KG1 (cell line): Measurements from ENCODE around the gene SLC10A2.
"Not testable (repeated sequence)": the region's sequence is repeated elsewhere in the genome, so short reads cannot be mapped to it uniquely, and the experiment has no call there.

Source experiments
- DNase-seq: peaks from one replicate; lab custom pipeline; 2025; lab: John Stamatoyannopoulos, UW

SLC10A2 gene

GRCh38 chr13:103066079-103066780, at the start of gene SLC10A2:
SLC10A2 (minus strand) TSS chr13:103066417; CDS start chr13:103066249, 168 bp downstream.
- DNase-seq, result no peak

- no peak for DNase-seq
Measured at GRCh38 chr13:103107580-103107979, 41.4 kb upstream of the SLC10A2 start.

- no peak for DNase-seq
Measured at GRCh38 chr13:103104340-103104739, 38.1 kb upstream of the SLC10A2 start.

GRCh38 chr13:103103456-103103855, 37.2 kb upstream of the SLC10A2 start:
- not testable (repeated sequence) for DNase-seq

- DNase-seq, result no peak
Measured at GRCh38 chr13:103102482-103102881, 36.3 kb upstream of the SLC10A2 start.

GRCh38 chr13:103101901-103102300, 35.7 kb upstream of the SLC10A2 start:
- DNase-seq, result no peak

- DNase-seq, result no peak
Measured at GRCh38 chr13:103101500-103101899, 35.3 kb upstream of the SLC10A2 start.

- DNase-seq, result no peak
Measured at GRCh38 chr13:103100830-103101229, 34.6 kb upstream of the SLC10A2 start.

- no peak for DNase-seq
Measured at GRCh38 chr13:103099722-103100293, 33.6 kb upstream of the SLC10A2 start.

GRCh38 chr13:103098535-103098934, 32.3 kb upstream of the SLC10A2 start:
- no peak for DNase-seq

GRCh38 chr13:103097366-103097928, 31.2 kb upstream of the SLC10A2 start:
- DNase-seq, result no peak

GRCh38 chr13:103093649-103094048, 27.4 kb upstream of the SLC10A2 start:
- DNase-seq, result not testable (repeated sequence)

GRCh38 chr13:103087275-103087674, 21.1 kb upstream of the SLC10A2 start:
- no peak for DNase-seq

- no peak for DNase-seq
Measured at GRCh38 chr13:103081435-103081834, 15.2 kb upstream of the SLC10A2 start.

- no peak for DNase-seq
Measured at GRCh38 chr13:103078158-103078557, 11.9 kb upstream of the SLC10A2 start.

- DNase-seq, result no peak
Measured at GRCh38 chr13:103068836-103069235, 2.6 kb upstream of the SLC10A2 start.

GRCh38 chr13:103067751-103068555, 1.7 kb upstream of the SLC10A2 start:
- DNase-seq, result no peak

GRCh38 chr13:103066781-103067345, 646 bp upstream of the SLC10A2 start:
- no peak for DNase-seq

- DNase-seq, result no peak
Measured at GRCh38 chr13:103063376-103063775, 2.8 kb downstream of the SLC10A2 start.

- DNase-seq, result no peak
Measured at GRCh38 chr13:103062079-103062478, 4.1 kb downstream of the SLC10A2 start.

- no peak for DNase-seq
Measured at GRCh38 chr13:103056008-103056407, 10.2 kb downstream of the SLC10A2 start.

GRCh38 chr13:103055166-103055565, 11.1 kb downstream of the SLC10A2 start:
- no peak for DNase-seq
